ELR (cell line): ENCODE data around the gene EXOC6.
"Not testable (repeated sequence)": the region's sequence is repeated elsewhere in the genome, so short reads cannot be mapped to it uniquely, and the experiment has no call there.

ENCODE experiments used
- DNase-seq: peaks from one replicate; pipeline ENCODE4 v3.0.0-alpha.2; 2015; ENCODE audit warnings: low read depth

Gene EXOC6

GRCh38 chr10:92938841-92939240 is 90.5 kb downstream of the EXOC6 start:
- DNase-seq = no peak

- no peak for DNase-seq
These were observed 93.9 kb downstream of the EXOC6 start for GRCh38 chr10:92942226-92942625.

GRCh38 chr10:92946491-92946890 is 98.2 kb downstream of the EXOC6 start:
- DNase-seq = no peak

GRCh38 chr10:92952573-92952972 is 104.3 kb downstream of the EXOC6 start:
- not testable (repeated sequence) for DNase-seq

- no peak for DNase-seq
These were observed 109.1 kb downstream of the EXOC6 start for GRCh38 chr10:92957223-92958010.

- DNase-seq = no peak
These were observed 113.3 kb downstream of the EXOC6 start for GRCh38 chr10:92961638-92962037.

GRCh38 chr10:92965314-92965713 is 117.0 kb downstream of the EXOC6 start:
- peak; percentile 79 for DNase-seq

GRCh38 chr10:92967641-92968040 is 119.3 kb downstream of the EXOC6 start:
- no peak for DNase-seq

- peak; percentile 45 for DNase-seq
These were observed 120.8 kb downstream of the EXOC6 start for GRCh38 chr10:92969151-92969550.

- DNase-seq = peak; percentile 70
These were observed 122.2 kb downstream of the EXOC6 start for GRCh38 chr10:92970301-92971070.

GRCh38 chr10:92972066-92972870 is 123.9 kb downstream of the EXOC6 start:
- DNase-seq = peak; percentile 93

- DNase-seq = no peak
These were observed 124.6 kb downstream of the EXOC6 start for GRCh38 chr10:92972886-92973285.

GRCh38 chr10:92976278-92976677 is 128.0 kb downstream of the EXOC6 start:
- DNase-seq = not testable (repeated sequence)

- DNase-seq = no peak
These were observed 140.9 kb downstream of the EXOC6 start for GRCh38 chr10:92989250-92989649.

- peak; percentile 28 for DNase-seq
These were observed 142.3 kb downstream of the EXOC6 start for GRCh38 chr10:92990615-92991014.

GRCh38 chr10:92991513-92991912 is 143.2 kb downstream of the EXOC6 start:
- DNase-seq = no peak

- DNase-seq = no peak
These were observed 145.5 kb downstream of the EXOC6 start for GRCh38 chr10:92993699-92994272.

- DNase-seq = no peak
These were observed 147.2 kb downstream of the EXOC6 start for GRCh38 chr10:92995509-92995908.

- DNase-seq = no peak
These were observed 149.3 kb downstream of the EXOC6 start for GRCh38 chr10:92997620-92998019.

- no peak for DNase-seq
These were observed 150.9 kb downstream of the EXOC6 start for GRCh38 chr10:92999191-92999590.

- peak; percentile 72 for DNase-seq
These were observed 158.2 kb downstream of the EXOC6 start for GRCh38 chr10:93006435-93007039.

- DNase-seq = no peak
These were observed 167.4 kb downstream of the EXOC6 start for GRCh38 chr10:93015722-93016121.
